ENCODE measurements around the gene GLS. TPM values are rescaled to one million over a fixed set of nuclear protein-coding genes. Genes with fewer than 3 reads are reported as not detected.

Gene GLS
- total and polyA plus RNA-seq, 7 donors, result 6.9 to 30.6 (median 26.7) TPM

- ATAC-seq (no peak), DNase-seq (no peak)
- Histone ChIP-seq H3K36me3 (ENCODE audit: insufficient read depth in 1 of 2, low read depth in 1 of 2) (peaks cover 39 to 100% of the 10 kb centered on the region in 2 donors), H3K4me1 (no peaks in the 10 kb centered on the region), H3K27me3 (ENCODE audit: insufficient read depth in 3 of 3, low read length in 2 of 3) (no peaks in the 10 kb centered on the region), H3K27ac (no peak overlapping the region), H3K9me3 (no peaks in the 10 kb centered on the region), H3K4me3 (no peak overlapping the region)
- 90 to 92% (median 90%) methylated on average over 7 of the region's 7 CpGs for WGBS, 3 donors
- intact Hi-C loops (cut with DNase I), result no loop called here
- TF ChIP-seq, protein P1, sequence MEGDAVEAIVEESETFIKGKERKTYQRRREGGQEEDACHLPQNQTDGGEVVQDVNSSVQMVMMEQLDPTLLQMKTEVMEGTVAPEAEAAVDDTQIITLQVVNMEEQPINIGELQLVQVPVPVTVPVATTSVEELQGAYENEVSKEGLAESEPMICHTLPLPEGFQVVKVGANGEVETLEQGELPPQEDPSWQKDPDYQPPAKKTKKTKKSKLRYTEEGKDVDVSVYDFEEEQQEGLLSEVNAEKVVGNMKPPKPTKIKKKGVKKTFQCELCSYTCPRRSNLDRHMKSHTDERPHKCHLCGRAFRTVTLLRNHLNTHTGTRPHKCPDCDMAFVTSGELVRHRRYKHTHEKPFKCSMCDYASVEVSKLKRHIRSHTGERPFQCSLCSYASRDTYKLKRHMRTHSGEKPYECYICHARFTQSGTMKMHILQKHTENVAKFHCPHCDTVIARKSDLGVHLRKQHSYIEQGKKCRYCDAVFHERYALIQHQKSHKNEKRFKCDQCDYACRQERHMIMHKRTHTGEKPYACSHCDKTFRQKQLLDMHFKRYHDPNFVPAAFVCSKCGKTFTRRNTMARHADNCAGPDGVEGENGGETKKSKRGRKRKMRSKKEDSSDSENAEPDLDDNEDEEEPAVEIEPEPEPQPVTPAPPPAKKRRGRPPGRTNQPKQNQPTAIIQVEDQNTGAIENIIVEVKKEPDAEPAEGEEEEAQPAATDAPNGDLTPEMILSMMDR (IDR thresholded peaks at IDR 0.05), result no peak
Observed at GRCh38 chr2:190999058-190999457, 118.4 kb downstream of the GLS start.

GRCh38 chr2:190999949-191000665, 119.5 kb downstream of the GLS start:
- Histone ChIP-seq H3K9me3 (no peaks in the 10 kb centered on the region), H3K4me1 (no peaks in the 10 kb centered on the region), H3K27me3 (ENCODE audit: insufficient read depth in 3 of 3, low read length in 2 of 3) (no peaks in the 10 kb centered on the region), H3K27ac (no peak overlapping the region), H3K36me3 (ENCODE audit: insufficient read depth in 1 of 2, low read depth in 1 of 2) (peaks cover 42 to 100% of the 10 kb centered on the region in 2 donors), H3K4me3 (no peak overlapping the region)
- intact Hi-C loops (cut with DNase I), result no loop called here
- TF ChIP-seq, protein P1 (IDR thresholded peaks at IDR 0.05), result no peak
- WGBS, 3 donors, result 82 to 87% (median 85%) methylated on average over 9 of the region's 9 CpGs
- DNase-seq, result no peak
- ATAC-seq, result no peak

DNA sequence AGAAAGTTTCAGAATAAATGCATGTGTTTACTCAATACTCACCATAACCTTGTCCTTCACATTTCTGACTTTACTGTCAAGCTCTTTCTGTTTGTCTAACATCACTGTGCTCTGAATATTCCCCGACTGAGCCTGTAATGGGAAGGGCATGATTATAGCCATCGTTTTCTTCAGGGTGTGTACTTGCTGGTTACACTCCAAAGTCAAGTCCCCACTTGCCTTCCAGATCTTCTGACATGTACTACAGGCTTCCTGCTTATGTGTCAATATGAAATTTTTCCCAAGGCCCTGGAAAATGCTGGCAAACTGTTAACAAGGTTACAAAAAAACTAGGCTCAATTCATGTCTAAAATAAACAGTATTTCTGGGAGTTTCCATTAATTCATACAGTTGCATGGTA, 120.4 kb downstream of the GLS start:
- H3K27me3 ChIP-seq (ENCODE audit: insufficient read depth in 3 of 3, low read length in 2 of 3), result no peaks in the 10 kb centered on the region
- TF ChIP-seq, protein P1 (IDR thresholded peaks at IDR 0.05), result no peak
- H3K27ac ChIP-seq, result no peak overlapping the region
- DNase-seq (no peak), ATAC-seq (no peak)
- H3K36me3 ChIP-seq (ENCODE audit: insufficient read depth in 1 of 2, low read depth in 1 of 2), result peaks cover 38 to 100% of the 10 kb centered on the region in 2 donors
- H3K4me1 ChIP-seq, result no peaks in the 10 kb centered on the region
- H3K9me3 ChIP-seq, result no peaks in the 10 kb centered on the region
- no peak overlapping the region for H3K4me3 ChIP-seq
- intact Hi-C loops (cut with DNase I), result no loop called here
- WGBS, 3 donors, result 70 to 78% (median 72%) methylated on average over 2 of the region's 2 CpGs

DNA sequence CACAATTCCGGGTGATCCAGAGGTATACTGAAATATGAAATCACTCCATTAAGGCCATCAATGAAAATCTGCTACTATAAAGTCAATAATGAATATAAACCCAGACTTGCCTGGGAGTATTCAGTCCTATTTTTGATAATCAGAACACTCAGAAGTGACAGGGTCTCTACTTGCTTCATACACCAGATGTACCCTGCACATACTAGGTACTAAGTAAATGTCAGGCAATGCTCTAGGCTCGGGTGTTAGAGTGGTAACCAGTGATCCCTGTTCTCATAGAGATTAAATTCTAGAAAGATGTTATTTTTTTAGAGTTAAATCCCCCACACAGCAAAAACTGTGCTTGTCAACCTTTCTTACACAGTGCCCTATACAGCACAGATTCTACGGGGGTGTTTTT, 121.0 kb downstream of the GLS start:
- no peaks in the 10 kb centered on the region for H3K4me1 ChIP-seq
- intact Hi-C loops (cut with DNase I), result no loop called here
- DNase-seq (no peak), ATAC-seq (no peak)
- H3K4me3 ChIP-seq, result no peak overlapping the region
- no peaks in the 10 kb centered on the region for H3K27me3 ChIP-seq (ENCODE audit: insufficient read depth in 3 of 3, low read length in 2 of 3)
- no peak overlapping the region for H3K27ac ChIP-seq
- whole genome bisulfite sequencing, 3 donors, result 93 to 98% (median 96%) methylated on average over 3 of the region's 3 CpGs
- H3K9me3 ChIP-seq, result no peaks in the 10 kb centered on the region
- peaks cover 41 to 100% of the 10 kb centered on the region in 2 donors for H3K36me3 ChIP-seq (ENCODE audit: insufficient read depth in 1 of 2, low read depth in 1 of 2)
- TF ChIP-seq, protein P1 (IDR thresholded peaks at IDR 0.05), result no peak

Data from psoas muscle (tissue), 8 donors.